Endothelial cell of umbilical vein (primary cell): ENCODE results near the gene OR6K3. TPM values are rescaled to one million over a fixed set of nuclear protein-coding genes. Genes with fewer than 3 reads are reported as not detected.

Experiments
- BruUV-seq: library from RNA; stranded (reverse); fragments of 400-500 nt; replicated peaks from 2 replicates; lab custom pipeline; 2021; lab: Mats Ljungman, UMichigan
- CTCF ChIA-PET: fragments of 300-600, 350-600 bp; sonication (Branson Sonifier 250); formaldehyde crosslinking; loops from one replicate; lab custom pipeline; 2021; ENCODE audit warnings: antibody characterized with exemption, inconsistent platforms; lab: Charles Lee
- POLR2A ChIA-PET: fragments of 300-600, 350-600 bp; sonication (Branson Sonifier 250); formaldehyde crosslinking; loops from one replicate; lab custom pipeline; 2021; ENCODE audit warnings: antibody characterized with exemption, inconsistent platforms; lab: Charles Lee
- DNase-seq: peaks from one replicate; pipeline ENCODE4 v3.0.0-alpha.2; 2011; ENCODE audit warnings: low read depth, low spot score
- FAIRE-seq: peaks from 2 replicates; lab custom pipeline; 2011; peaks lifted over from hg19 to GRCh38; lab: Jason Lieb, UNC
- H2AFZ ChIP-seq: 2 replicates; pipeline ENCODE4 v1.6.0; 2012; ENCODE audit warnings: low read depth, low read length, control low read depth, inconsistent platforms
- H3K27ac ChIP-seq: 2 replicates; pipeline ENCODE4 v1.5.1; 2011; ENCODE audit warnings: low read depth, mild to moderate bottlenecking, control low read depth, low read length, moderate library complexity; ENCODE audit not compliant: insufficient read depth
- H3K27me3 ChIP-seq, 2 experiments: 2 replicates each; pipeline versions ENCODE4 v1.6.0 to v1.6.1; 2011; ENCODE audit warnings: low read length in 2 of 2, mixed read lengths in 1 of 2; ENCODE audit not compliant: control insufficient read depth in 2 of 2, insufficient read depth in 2 of 2
- H3K36me3 ChIP-seq, 2 experiments: 2 replicates in 1 of 2; 3 replicates in 1 of 2; pipeline ENCODE4 v1.5.1; 2011; ENCODE audit warnings: low read length in 2 of 2, mild to moderate bottlenecking in 1 of 2, moderate library complexity in 1 of 2; ENCODE audit not compliant: control insufficient read depth in 2 of 2, insufficient read depth in 2 of 2; ENCODE audit errors: extremely low read depth in 1 of 2
- H3K4me1 ChIP-seq: 3 replicates; pipeline ENCODE4 v1.5.1; 2011; ENCODE audit warnings: mild to moderate bottlenecking, low read length; ENCODE audit not compliant: control insufficient read depth, insufficient read depth; ENCODE audit errors: extremely low read depth
- H3K4me2 ChIP-seq: 2 replicates; pipeline ENCODE4 v1.6.1; 2011; ENCODE audit warnings: low read length, control low read depth, mixed read lengths; ENCODE audit not compliant: insufficient read depth
- H3K4me3 ChIP-seq, 3 experiments: fragments of 200-600 bp in 1 of 3; sonication (generic), shearing (Covaris generic) in 1 of 3; replicated peaks in 1 of 3; 2 replicates each; pipeline ENCODE4 v1.5.1; 2011 to 2016; ENCODE audit warnings: control low read depth in 3 of 3, low read length in 3 of 3, mild to moderate bottlenecking in 2 of 3, inconsistent platforms in 1 of 3, low read depth in 1 of 3, moderate library complexity in 1 of 3; ENCODE audit not compliant: insufficient read depth in 1 of 3
- H3K79me2 ChIP-seq: 2 replicates; pipeline ENCODE4 v1.6.0; 2012; ENCODE audit warnings: low read length, inconsistent platforms; ENCODE audit not compliant: control insufficient read depth, insufficient read depth
- H3K9ac ChIP-seq: replicated peaks from 2 replicates; pipeline ENCODE3; 2011; ENCODE audit warnings: low read length, control low read depth; ENCODE audit not compliant: insufficient read depth; ENCODE audit errors: extremely low read depth
- H3K9me1 ChIP-seq: replicated peaks from 3 replicates; pipeline ENCODE4 v1.6.0; 2011; ENCODE audit warnings: mild to moderate bottlenecking, low read length; ENCODE audit not compliant: control insufficient read depth, insufficient read depth; ENCODE audit errors: extremely low read depth
- H3K9me3 ChIP-seq: replicated peaks from 2 replicates; pipeline ENCODE4 v1.5.1; 2012; ENCODE audit warnings: low read length, inconsistent platforms; ENCODE audit not compliant: control insufficient read depth, insufficient read depth
- H4K20me1 ChIP-seq: replicated peaks from 2 replicates; pipeline ENCODE3; 2011; ENCODE audit warnings: mild to moderate bottlenecking, low read length; ENCODE audit not compliant: control insufficient read depth, insufficient read depth; ENCODE audit errors: extremely low read depth
- CTCF ChIP-seq, 2 donors: IDR thresholded peaks; 1 replicate in 1 of 2; 2 replicates in 1 of 2; pipeline ENCODE4 v1.5.1; 2011; ENCODE audit warnings: low read length in 2 of 2, mild to moderate bottlenecking in 2 of 2, moderate library complexity in 2 of 2, control low read depth in 1 of 2, inconsistent platforms in 1 of 2, low read depth in 1 of 2; ENCODE audit not compliant: insufficient read depth in 1 of 2; ENCODE audit errors: extremely low read depth in 1 of 2
- EZH2 ChIP-seq: IDR thresholded peaks from 2 replicates; pipeline ENCODE4 v1.6.1; 2012; ENCODE audit warnings: borderline replicate concordance, low read depth, mild to moderate bottlenecking, moderate library complexity, low read length, inconsistent platforms; ENCODE audit not compliant: severe bottlenecking
- FOS ChIP-seq: IDR thresholded peaks from 2 replicates; pipeline ENCODE4 v1.6.1; 2011; ENCODE audit warnings: mild to moderate bottlenecking, low read length, moderate library complexity, borderline replicate concordance; ENCODE audit not compliant: insufficient read depth
- GATA2 ChIP-seq: IDR thresholded peaks from 2 replicates; pipeline ENCODE4 v1.7.0; 2011; ENCODE audit warnings: low read depth, mild to moderate bottlenecking, moderate library complexity, mixed read lengths, low read length; ENCODE audit not compliant: insufficient read length, insufficient read depth
- JUN ChIP-seq: IDR thresholded peaks from 2 replicates; pipeline ENCODE4 v1.6.1; 2011; ENCODE audit warnings: borderline replicate concordance, low read depth; ENCODE audit not compliant: insufficient read length, insufficient read depth
- MYC ChIP-seq: IDR thresholded peaks from one replicate; pipeline ENCODE4 v1.6.1; 2011; ENCODE audit warnings: mild to moderate bottlenecking, low read depth, low read length
- POLR2A ChIP-seq: IDR thresholded peaks from 2 replicates; pipeline ENCODE4 v1.6.1; 2012; ENCODE audit warnings: low read depth, mild to moderate bottlenecking, control low read depth, low read length
- POLR2AphosphoS5 ChIP-seq: IDR thresholded peaks from 2 replicates; pipeline ENCODE4 v1.6.1; 2012; ENCODE audit warnings: low read depth, mild to moderate bottlenecking, control low read depth, low read length, moderate library complexity; ENCODE audit not compliant: insufficient read depth
- dilution Hi-C: fragments of 300-500 bp; cut with MboI; formaldehyde crosslinking; loops from one replicate; pipeline ENCODE4 v1.15.0; 2019; ENCODE audit warnings: low sequenced_read_pairs; ENCODE audit not compliant: extremely low pct_ligation_motif_present
- intact Hi-C: fragments of 100-400 bp; cut with micrococcal nuclease; formaldehyde crosslinking; loops from one replicate; pipeline ENCODE4 v1.10.0; 2022
- polyA plus RNA-seq, 4 experiments: library from polyadenylated mRNA; depleted of rRNA in 3 of 4; stranded (reverse) in 3 of 4; unstranded in 1 of 4; fragments of >200 nt; gene quantifications; 2 replicates each; pipeline versions ENCODE4 v1.2.1 to v1.2.3, GENCODE V29; 2011 to 2012; ENCODE audit warnings: missing spikeins in 1 of 4
- total RNA-seq: library from RNA; stranded (reverse); gene quantifications from 2 replicates; pipeline ENCODE4 v1.2.3, GENCODE V29; 2021
- TF ChIP-seq, protein P1 (sequence below): IDR thresholded peaks from 2 replicates; pipeline ENCODE4 v1.6.1; 2011; ENCODE audit not compliant: insufficient read depth, insufficient read length

The OR6K3 gene
- total and polyA plus RNA-seq, 2 donors (not counting 3 experiments of a cell fraction or from before 2014, with no cell fraction given), result not detected

- H3K79me2 ChIP-seq, result no peaks in the 10 kb centered on the region
- H4K20me1 ChIP-seq, result no peaks in the 10 kb centered on the region
- no peaks in the 10 kb centered on the region for H3K27me3 ChIP-seq
- no peak overlapping the region for H3K27ac ChIP-seq
- CTCF ChIA-PET, result no interaction called here
- no peaks in the 10 kb centered on the region for H3K9me1 ChIP-seq
- dilution Hi-C loops (no loop called here), intact Hi-C loops (no loop called here)
- no peaks in the 10 kb centered on the region for H3K9me3 ChIP-seq
- no TSS peak for BruUV-seq
- DNase-seq (no peak), FAIRE-seq (no peak)
- no peak overlapping the region for H2AFZ ChIP-seq
- no peak overlapping the region for H3K4me3 ChIP-seq
- POLR2A ChIA-PET, result no interaction called here
- H3K4me2 ChIP-seq, result no peak overlapping the region
- TF ChIP-seq FOS (no peak), POLR2A (no peak), EZH2 (no peak), JUN (no peak), CTCF (IDR thresholded peaks at IDR 0.05; ENCODE audit: extremely low read depth in 1 of 2, insufficient read depth in 1 of 2, low read depth in 1 of 2, low read length in 2 of 2) (no peak), MYC (no peak), POLR2AphosphoS5 (no peak), GATA2 (no peak)
- TF ChIP-seq, protein P1, sequence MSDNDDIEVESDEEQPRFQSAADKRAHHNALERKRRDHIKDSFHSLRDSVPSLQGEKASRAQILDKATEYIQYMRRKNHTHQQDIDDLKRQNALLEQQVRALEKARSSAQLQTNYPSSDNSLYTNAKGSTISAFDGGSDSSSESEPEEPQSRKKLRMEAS, result no peak
- no peaks in the 10 kb centered on the region for H3K4me1 ChIP-seq
- H3K9ac ChIP-seq, result no peak overlapping the region
- no peaks in the 10 kb centered on the region for H3K36me3 ChIP-seq
Observed at GRCh38 chr1:158679289-158679688, 41.2 kb downstream of the OR6K3 start.
